Neural cell (in vitro differentiated cells): Measurements from ENCODE around the gene LSM6. TPM values are rescaled to one million over a fixed set of nuclear protein-coding genes. Genes with fewer than 3 reads are reported as not detected.

Experiments
- H2AFZ ChIP-seq: fragments of 200-600, 300-800 bp; sonication (generic), shearing (Covaris generic); 2 replicates; pipeline ENCODE4 v1.6.0; 2014; ENCODE audit warnings: low read depth, mild to moderate bottlenecking, antibody characterized with exemption, low read length, moderate library complexity
- H3F3A ChIP-seq: fragments of 200-600 bp; shearing (Covaris generic); 2 replicates; pipeline ENCODE4 v1.6.1; 2016; ENCODE audit warnings: mild to moderate bottlenecking, moderate library complexity, mixed read lengths, antibody characterized with exemption, low read length; ENCODE audit not compliant: insufficient read depth, poor library complexity, severe bottlenecking
- H3K27ac ChIP-seq: fragments of 200-600, 300-800 bp; sonication (generic), shearing (Covaris generic); 2 replicates; pipeline ENCODE4 v1.5.1; 2014; ENCODE audit warnings: mild to moderate bottlenecking, low read length, moderate library complexity
- H3K27me3 ChIP-seq: fragments of 300-800, 200-600 bp; sonication (generic), shearing (Covaris generic); 2 replicates; pipeline ENCODE4 v1.6.0; 2014; ENCODE audit warnings: mild to moderate bottlenecking, low read depth, low read length, moderate library complexity; ENCODE audit not compliant: insufficient read depth
- H3K36me3 ChIP-seq: fragments of 300-800, 200-600 bp; sonication (generic), shearing (Covaris generic); 2 replicates; pipeline ENCODE4 v1.5.1; 2014; ENCODE audit warnings: mild to moderate bottlenecking, antibody characterized with exemption, low read length, moderate library complexity; ENCODE audit not compliant: insufficient read depth
- H3K4me2 ChIP-seq: fragments of 300-800, 200-600 bp; sonication (generic), shearing (Covaris generic); 2 replicates; pipeline ENCODE4 v1.6.0; 2014; ENCODE audit warnings: mild to moderate bottlenecking, low read length
- H3K4me3 ChIP-seq: fragments of 300-800, 200-600 bp; sonication (generic), shearing (Covaris generic); 2 replicates; pipeline ENCODE4 v1.5.1; 2014; ENCODE audit warnings: mild to moderate bottlenecking, low read length, moderate library complexity
- H3K79me2 ChIP-seq: fragments of 200-600 bp; shearing (Covaris generic); replicated peaks from 2 replicates; pipeline ENCODE4 v1.6.0; 2014; ENCODE audit warnings: mild to moderate bottlenecking, low read length, moderate library complexity; ENCODE audit not compliant: insufficient read depth
- H3K9ac ChIP-seq: fragments of 300-800, 200-600 bp; sonication (generic), shearing (Covaris generic); 2 replicates; pipeline ENCODE4 v1.6.1; 2016; ENCODE audit warnings: mild to moderate bottlenecking, low read length, mixed read lengths
- H3K9me2 ChIP-seq: fragments of 200-600 bp; shearing (Covaris generic); 2 replicates; pipeline ENCODE4 v1.6.1; 2016; ENCODE audit warnings: mild to moderate bottlenecking, low read length, mixed read lengths; ENCODE audit not compliant: insufficient read depth
- H3K9me3 ChIP-seq: fragments of 200-600, 300-800 bp; sonication (generic), shearing (Covaris generic); 2 replicates; pipeline ENCODE4 v1.6.1; 2016; ENCODE audit warnings: mild to moderate bottlenecking, mixed run types, low read length, moderate library complexity, mixed read lengths
- H4K20me1 ChIP-seq: fragments of 200-600 bp; shearing (Covaris generic); 2 replicates; pipeline ENCODE4 v1.6.1; 2016; ENCODE audit warnings: mild to moderate bottlenecking, mixed run types; ENCODE audit not compliant: insufficient read depth
- EP300 ChIP-seq: fragments of 450-650 bp; conservative IDR thresholded peaks from 2 replicates; pipeline ENCODE4 v1.6.1; 2014; ENCODE audit warnings: antibody characterized with exemption, mild to moderate bottlenecking, moderate library complexity; ENCODE audit not compliant: poor library complexity, severe bottlenecking
- EZH2 ChIP-seq: fragments of 200-600, 300-800 bp; shearing (Covaris generic), sonication (generic); IDR thresholded peaks from 2 replicates; pipeline ENCODE4 v1.6.1; 2014; ENCODE audit warnings: antibody characterized with exemption, low read length, borderline replicate concordance, mild to moderate bottlenecking; ENCODE audit not compliant: insufficient read depth, poor library complexity, severe bottlenecking
- MXI1 ChIP-seq: fragments of 450-650 bp; conservative IDR thresholded peaks from 2 replicates; pipeline ENCODE4 v1.6.1; 2014; ENCODE audit warnings: antibody characterized with exemption, mild to moderate bottlenecking; ENCODE audit not compliant: poor library complexity, severe bottlenecking
- POLR2AphosphoS5 ChIP-seq: IDR thresholded peaks from 2 replicates; pipeline ENCODE4 v1.6.1; 2012
- RAD21 ChIP-seq: fragments of 450-650 bp; conservative IDR thresholded peaks from 2 replicates; pipeline ENCODE4 v1.6.1; 2014; ENCODE audit warnings: antibody characterized with exemption, mild to moderate bottlenecking, moderate library complexity
- SMC3 ChIP-seq: fragments of 450-650 bp; conservative IDR thresholded peaks from 2 replicates; pipeline ENCODE4 v1.6.1; 2014; ENCODE audit warnings: antibody characterized with exemption, mild to moderate bottlenecking, moderate library complexity; ENCODE audit not compliant: poor library complexity
- TAF1 ChIP-seq: IDR thresholded peaks from 2 replicates; pipeline ENCODE4 v1.6.1; 2012; ENCODE audit warnings: low read depth
- polyA plus RNA-seq: library from polyadenylated mRNA; depleted of rRNA; stranded (reverse); fragments of >200 nt; gene quantifications from 2 replicates; pipeline ENCODE4 v1.2.3, GENCODE V29; 2014
- TF ChIP-seq, protein P1 (sequence below): IDR thresholded peaks from 2 replicates; pipeline ENCODE4 v1.6.1; 2012; ENCODE audit warnings: borderline replicate concordance
- TF ChIP-seq, protein P2 (sequence below): fragments of 450-650 bp; IDR thresholded peaks from 2 replicates; pipeline ENCODE4 v1.5.1; 2014; ENCODE audit warnings: antibody characterized with exemption, mild to moderate bottlenecking, moderate library complexity; ENCODE audit not compliant: poor library complexity, severe bottlenecking

LSM6 gene
- polyA plus RNA-seq, 1 donor from 2014 or later = 123 TPM

DNA sequence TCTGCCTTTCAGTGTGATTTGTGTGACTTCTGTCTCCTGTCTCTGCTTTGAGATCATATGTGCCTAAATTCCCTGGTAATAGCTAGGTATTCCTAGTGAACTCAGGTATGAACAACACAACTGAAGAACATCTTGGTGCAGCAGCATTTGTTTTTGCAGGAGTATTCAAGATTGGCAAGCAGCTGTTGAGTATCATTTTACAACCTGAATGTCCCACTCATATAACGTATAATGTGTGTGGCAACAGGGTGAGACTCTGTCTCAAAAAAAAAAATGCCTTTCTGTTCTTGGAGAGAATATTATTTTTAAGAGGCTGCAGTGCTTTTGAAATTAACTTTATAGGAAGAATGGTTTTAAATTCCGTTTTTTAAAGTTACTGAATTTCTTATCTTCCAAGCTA is 7.7 kb downstream of the LSM6 start:
- TF ChIP-seq TAF1 = no peak
- no peak for TF ChIP-seq EZH2
- TF ChIP-seq, protein P1, sequence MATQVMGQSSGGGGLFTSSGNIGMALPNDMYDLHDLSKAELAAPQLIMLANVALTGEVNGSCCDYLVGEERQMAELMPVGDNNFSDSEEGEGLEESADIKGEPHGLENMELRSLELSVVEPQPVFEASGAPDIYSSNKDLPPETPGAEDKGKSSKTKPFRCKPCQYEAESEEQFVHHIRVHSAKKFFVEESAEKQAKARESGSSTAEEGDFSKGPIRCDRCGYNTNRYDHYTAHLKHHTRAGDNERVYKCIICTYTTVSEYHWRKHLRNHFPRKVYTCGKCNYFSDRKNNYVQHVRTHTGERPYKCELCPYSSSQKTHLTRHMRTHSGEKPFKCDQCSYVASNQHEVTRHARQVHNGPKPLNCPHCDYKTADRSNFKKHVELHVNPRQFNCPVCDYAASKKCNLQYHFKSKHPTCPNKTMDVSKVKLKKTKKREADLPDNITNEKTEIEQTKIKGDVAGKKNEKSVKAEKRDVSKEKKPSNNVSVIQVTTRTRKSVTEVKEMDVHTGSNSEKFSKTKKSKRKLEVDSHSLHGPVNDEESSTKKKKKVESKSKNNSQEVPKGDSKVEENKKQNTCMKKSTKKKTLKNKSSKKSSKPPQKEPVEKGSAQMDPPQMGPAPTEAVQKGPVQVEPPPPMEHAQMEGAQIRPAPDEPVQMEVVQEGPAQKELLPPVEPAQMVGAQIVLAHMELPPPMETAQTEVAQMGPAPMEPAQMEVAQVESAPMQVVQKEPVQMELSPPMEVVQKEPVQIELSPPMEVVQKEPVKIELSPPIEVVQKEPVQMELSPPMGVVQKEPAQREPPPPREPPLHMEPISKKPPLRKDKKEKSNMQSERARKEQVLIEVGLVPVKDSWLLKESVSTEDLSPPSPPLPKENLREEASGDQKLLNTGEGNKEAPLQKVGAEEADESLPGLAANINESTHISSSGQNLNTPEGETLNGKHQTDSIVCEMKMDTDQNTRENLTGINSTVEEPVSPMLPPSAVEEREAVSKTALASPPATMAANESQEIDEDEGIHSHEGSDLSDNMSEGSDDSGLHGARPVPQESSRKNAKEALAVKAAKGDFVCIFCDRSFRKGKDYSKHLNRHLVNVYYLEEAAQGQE = no peak
- TF ChIP-seq SMC3 = no peak
- TF ChIP-seq, protein P2, sequence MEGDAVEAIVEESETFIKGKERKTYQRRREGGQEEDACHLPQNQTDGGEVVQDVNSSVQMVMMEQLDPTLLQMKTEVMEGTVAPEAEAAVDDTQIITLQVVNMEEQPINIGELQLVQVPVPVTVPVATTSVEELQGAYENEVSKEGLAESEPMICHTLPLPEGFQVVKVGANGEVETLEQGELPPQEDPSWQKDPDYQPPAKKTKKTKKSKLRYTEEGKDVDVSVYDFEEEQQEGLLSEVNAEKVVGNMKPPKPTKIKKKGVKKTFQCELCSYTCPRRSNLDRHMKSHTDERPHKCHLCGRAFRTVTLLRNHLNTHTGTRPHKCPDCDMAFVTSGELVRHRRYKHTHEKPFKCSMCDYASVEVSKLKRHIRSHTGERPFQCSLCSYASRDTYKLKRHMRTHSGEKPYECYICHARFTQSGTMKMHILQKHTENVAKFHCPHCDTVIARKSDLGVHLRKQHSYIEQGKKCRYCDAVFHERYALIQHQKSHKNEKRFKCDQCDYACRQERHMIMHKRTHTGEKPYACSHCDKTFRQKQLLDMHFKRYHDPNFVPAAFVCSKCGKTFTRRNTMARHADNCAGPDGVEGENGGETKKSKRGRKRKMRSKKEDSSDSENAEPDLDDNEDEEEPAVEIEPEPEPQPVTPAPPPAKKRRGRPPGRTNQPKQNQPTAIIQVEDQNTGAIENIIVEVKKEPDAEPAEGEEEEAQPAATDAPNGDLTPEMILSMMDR = no peak
- TF ChIP-seq POLR2AphosphoS5 = no peak
- TF ChIP-seq MXI1 = no peak
- no peak for TF ChIP-seq EP300
- TF ChIP-seq RAD21 = no peak
- H3K9me2 ChIP-seq = no peaks in the 10 kb centered on the region
- H4K20me1 ChIP-seq = no peaks in the 10 kb centered on the region
- peaks cover 20% of the 10 kb centered on the region for H3K79me2 ChIP-seq
- H3K9ac ChIP-seq = no peak overlapping the region
- H3K36me3 ChIP-seq = no peaks in the 10 kb centered on the region
- no peaks in the 10 kb centered on the region for H3F3A ChIP-seq
- H3K4me3 ChIP-seq = no peak overlapping the region
- H3K27me3 ChIP-seq = no peaks in the 10 kb centered on the region
- H3K27ac ChIP-seq = no peak overlapping the region
- H3K9me3 ChIP-seq = no peaks in the 10 kb centered on the region
- H3K4me2 ChIP-seq = no peak overlapping the region
- no peak overlapping the region for H2AFZ ChIP-seq

- Histone ChIP-seq H3F3A (no peaks in the 10 kb centered on the region), H3K27ac (no peak overlapping the region), H3K9ac (no peak overlapping the region), H3K9me2 (no peaks in the 10 kb centered on the region), H2AFZ (no peak overlapping the region), H4K20me1 (no peaks in the 10 kb centered on the region), H3K4me2 (no peak overlapping the region), H3K27me3 (no peaks in the 10 kb centered on the region), H3K36me3 (no peaks in the 10 kb centered on the region), H3K4me3 (no peak overlapping the region), H3K9me3 (no peaks in the 10 kb centered on the region), H3K79me2 (peaks cover 15% of the 10 kb centered on the region)
- TF ChIP-seq MXI1 (no peak), EP300 (no peak), SMC3 (no peak), TAF1 (no peak), POLR2AphosphoS5 (no peak), RAD21 (no peak), EZH2 (no peak)
- TF ChIP-seq, protein P1 = no peak
- TF ChIP-seq, protein P2 = no peak
These were observed 10.5 kb downstream of the LSM6 start for GRCh38 chr4:146186041-146186440.
